ENCODE data around the gene GFER.
"Not testable (repeated sequence)": the region's sequence is repeated elsewhere in the genome, so short reads cannot be mapped to it uniquely, and the experiment has no call there.

DNA sequence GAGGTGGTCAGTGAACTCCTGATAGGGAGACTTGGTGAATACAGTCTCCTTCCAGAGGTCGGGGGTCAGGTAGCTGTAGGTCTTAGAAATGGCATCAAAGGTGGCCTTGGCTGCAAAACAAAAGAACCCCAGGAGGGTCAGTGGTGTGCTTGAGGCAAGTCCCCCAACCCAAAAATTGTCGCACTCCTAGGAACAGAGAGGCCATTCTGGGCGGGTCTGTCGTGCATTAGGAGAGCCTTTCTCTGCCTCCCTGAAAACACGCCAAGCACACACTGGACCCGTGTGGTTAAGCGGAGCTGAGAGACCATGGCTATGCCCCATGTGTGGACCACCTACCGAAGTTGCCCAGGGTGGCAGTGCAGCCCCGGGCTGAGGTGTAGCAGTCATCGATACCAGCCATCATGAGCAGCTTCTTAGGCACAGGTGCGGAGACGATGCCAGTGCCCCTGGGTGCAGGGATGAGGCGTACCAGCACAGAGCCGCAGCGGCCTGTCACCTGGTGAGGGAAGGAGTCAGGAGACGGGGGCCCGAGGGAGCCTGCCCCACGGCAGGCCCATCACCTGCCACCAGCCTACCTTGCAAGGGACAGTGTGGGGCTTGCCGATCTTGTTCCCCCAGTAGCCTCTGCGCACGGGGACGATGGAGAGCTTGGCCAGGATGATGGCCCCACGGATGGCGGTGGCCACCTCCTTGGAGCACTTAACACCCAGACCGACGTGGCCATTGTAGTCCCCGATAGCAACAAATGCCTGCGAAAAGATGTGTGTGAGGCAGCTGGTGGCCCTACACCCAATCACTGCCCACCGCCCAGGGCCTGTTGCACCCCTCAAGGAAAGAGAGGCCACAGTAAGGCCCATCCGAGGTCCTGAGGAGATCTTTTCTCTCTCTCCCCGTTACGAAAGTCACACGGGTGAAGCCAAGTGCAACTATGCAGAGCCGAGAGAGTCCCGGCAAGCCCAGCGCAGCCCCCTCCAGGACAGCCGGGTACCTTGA, 21.5 kb upstream of the GFER start:
- TF ChIP-seq POLR2A (IDR thresholded peaks at IDR 0.05), result not testable (repeated sequence)
- TF ChIP-seq, protein P1, sequence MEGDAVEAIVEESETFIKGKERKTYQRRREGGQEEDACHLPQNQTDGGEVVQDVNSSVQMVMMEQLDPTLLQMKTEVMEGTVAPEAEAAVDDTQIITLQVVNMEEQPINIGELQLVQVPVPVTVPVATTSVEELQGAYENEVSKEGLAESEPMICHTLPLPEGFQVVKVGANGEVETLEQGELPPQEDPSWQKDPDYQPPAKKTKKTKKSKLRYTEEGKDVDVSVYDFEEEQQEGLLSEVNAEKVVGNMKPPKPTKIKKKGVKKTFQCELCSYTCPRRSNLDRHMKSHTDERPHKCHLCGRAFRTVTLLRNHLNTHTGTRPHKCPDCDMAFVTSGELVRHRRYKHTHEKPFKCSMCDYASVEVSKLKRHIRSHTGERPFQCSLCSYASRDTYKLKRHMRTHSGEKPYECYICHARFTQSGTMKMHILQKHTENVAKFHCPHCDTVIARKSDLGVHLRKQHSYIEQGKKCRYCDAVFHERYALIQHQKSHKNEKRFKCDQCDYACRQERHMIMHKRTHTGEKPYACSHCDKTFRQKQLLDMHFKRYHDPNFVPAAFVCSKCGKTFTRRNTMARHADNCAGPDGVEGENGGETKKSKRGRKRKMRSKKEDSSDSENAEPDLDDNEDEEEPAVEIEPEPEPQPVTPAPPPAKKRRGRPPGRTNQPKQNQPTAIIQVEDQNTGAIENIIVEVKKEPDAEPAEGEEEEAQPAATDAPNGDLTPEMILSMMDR (IDR thresholded peaks at IDR 0.05), result not testable (repeated sequence)
